ENCODE data around the gene CDC20B. TPM values are rescaled to one million over a fixed set of nuclear protein-coding genes. Genes with fewer than 3 reads are reported as not detected.

The CDC20B gene
- total and polyA plus RNA-seq, 8 donors = 6.6 to 21.8 (median 16.6) TPM; not detected in 2

- Histone ChIP-seq H3K27me3 (peaks cover 61 to 79% of the 10 kb centered on the region in 2 donors), H3K4me1 (peaks cover 5 to 17% of the 10 kb centered on the region in 2 donors), H3K36me3 (no peaks in the 10 kb centered on the region), H3K4me3 (no peak overlapping the region), H3K9me3 (no peaks in the 10 kb centered on the region), H3K27ac (no peak overlapping the region)
- intact Hi-C loops (cut with DNase I) = no loop called here
- TF ChIP-seq CTCF (IDR thresholded peaks at IDR 0.05) = no peak
- DNase-seq (no peak), ATAC-seq (peak; percentile 60)
These were observed 46.8 kb upstream of the CDC20B start for GRCh38 chr5:55219770-55220169.

GRCh38 chr5:55218967-55219366, 46.0 kb upstream of the CDC20B start:
- DNase-seq = peak in 2 of 4 donors; percentile 84 to 92
- no peak overlapping the region for H3K4me3 ChIP-seq
- no peak for TF ChIP-seq CTCF (IDR thresholded peaks at IDR 0.05)
- peak; percentile 82 for ATAC-seq
- no peaks in the 10 kb centered on the region for H3K9me3 ChIP-seq
- H3K36me3 ChIP-seq = no peaks in the 10 kb centered on the region
- H3K27me3 ChIP-seq = peaks cover 53 to 72% of the 10 kb centered on the region in 2 donors
- peaks cover 5 to 17% of the 10 kb centered on the region in 2 donors for H3K4me1 ChIP-seq
- H3K27ac ChIP-seq = no peak overlapping the region
- intact Hi-C loops (cut with DNase I) = no loop called here

GRCh38 chr5:55211184-55211874, 38.4 kb upstream of the CDC20B start:
- no peak for TF ChIP-seq CTCF (IDR thresholded peaks at IDR 0.05)
- Histone ChIP-seq H3K4me1 (no peaks in the 10 kb centered on the region), H3K27ac (no peak overlapping the region), H3K4me3 (no peak overlapping the region), H3K36me3 (no peaks in the 10 kb centered on the region), H3K9me3 (no peaks in the 10 kb centered on the region), H3K27me3 (peaks cover 0 to 26% of the 10 kb centered on the region in 2 donors)
- ATAC-seq (no peak), DNase-seq (no peak)
- intact Hi-C loops (cut with DNase I) = no loop called here

- intact Hi-C loops (cut with DNase I) = no loop called here
- no peaks in the 10 kb centered on the region for H3K4me1 ChIP-seq
- H3K27me3 ChIP-seq = peaks cover 7 to 44% of the 10 kb centered on the region in 2 donors
- no peak for ATAC-seq
- H3K27ac ChIP-seq = no peak overlapping the region
- no peak overlapping the region for H3K4me3 ChIP-seq
- no peaks in the 10 kb centered on the region for H3K9me3 ChIP-seq
- no peak for DNase-seq
- TF ChIP-seq CTCF (IDR thresholded peaks at IDR 0.05) = no peak
- H3K36me3 ChIP-seq = no peaks in the 10 kb centered on the region
These were observed 32.0 kb upstream of the CDC20B start for GRCh38 chr5:55205001-55205400.

- Histone ChIP-seq H3K27ac (no peak overlapping the region), H3K27me3 (peaks cover 68 to 100% of the 10 kb centered on the region in 2 donors), H3K4me3 (no peak overlapping the region), H3K9me3 (no peaks in the 10 kb centered on the region), H3K4me1 (no peaks in the 10 kb centered on the region), H3K36me3 (no peaks in the 10 kb centered on the region)
- intact Hi-C loops (cut with DNase I) = no loop called here
- DNase-seq = no peak
- no peak for ATAC-seq
- TF ChIP-seq CTCF (IDR thresholded peaks at IDR 0.05) = no peak
These were observed 18.2 kb upstream of the CDC20B start for GRCh38 chr5:55191165-55191564.

Measured in left lung (tissue), 10 donors.